ENCODE results near the gene KCNAB1.

DNA sequence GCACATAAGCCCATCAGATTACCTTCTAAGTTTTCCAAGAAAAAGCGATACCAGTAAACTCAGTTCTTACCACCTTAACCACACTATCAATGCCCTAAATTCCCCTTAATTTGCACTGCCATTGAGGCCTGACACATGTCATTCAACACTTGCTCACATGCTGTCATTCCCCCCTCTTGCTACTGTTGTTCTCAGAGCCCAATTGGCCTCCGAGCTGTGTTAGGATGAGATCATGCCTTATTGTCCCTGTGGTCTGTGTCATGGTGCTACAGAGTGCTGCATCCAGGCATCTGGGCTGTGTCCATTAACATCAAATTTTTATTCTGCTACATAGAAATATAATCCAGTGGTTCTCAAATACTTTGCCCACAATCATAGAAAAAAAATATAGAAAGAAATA is 221.0 kb downstream of the KCNAB1 start:
- no peak for TF ChIP-seq POLR2A (IDR thresholded peaks at IDR 0.05)
- no peak for TF ChIP-seq CTCF (IDR thresholded peaks at IDR 0.05)
- TF ChIP-seq POLR2AphosphoS5 (IDR thresholded peaks at IDR 0.05): no peak

Data from breast epithelium (tissue), 3 donors.